NCI-H2196 treated with DMSO at 0.1 percent for 48 hours (cell line): Measurements from ENCODE around the gene DPP4.

Experiments
- DNase-seq: peaks from one replicate; lab custom pipeline; 2025; ENCODE audit not compliant: unreplicated experiment; lab: John Stamatoyannopoulos, UW

The DPP4 gene

DNA sequence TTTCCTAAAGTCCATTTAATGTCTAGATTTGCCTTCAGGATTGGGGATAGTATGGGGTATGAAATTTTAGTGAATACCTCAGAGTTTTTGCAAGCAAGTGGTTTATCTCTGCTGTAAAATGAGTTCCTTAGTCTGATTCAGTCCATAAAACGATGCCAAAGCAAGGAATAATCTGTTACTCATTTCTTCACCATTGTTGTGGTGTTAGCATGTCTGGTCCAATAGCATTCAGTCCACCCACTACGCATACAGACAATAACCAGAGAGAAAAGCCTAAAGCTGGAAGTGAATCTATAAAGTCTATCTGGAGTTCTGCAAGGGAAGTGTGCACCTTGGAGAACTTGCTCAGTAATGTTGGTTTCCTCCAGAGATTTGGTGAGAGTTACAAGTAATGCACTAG lies 12.9 kb upstream of the DPP4 start:
- DNase-seq, result no peak

DNA sequence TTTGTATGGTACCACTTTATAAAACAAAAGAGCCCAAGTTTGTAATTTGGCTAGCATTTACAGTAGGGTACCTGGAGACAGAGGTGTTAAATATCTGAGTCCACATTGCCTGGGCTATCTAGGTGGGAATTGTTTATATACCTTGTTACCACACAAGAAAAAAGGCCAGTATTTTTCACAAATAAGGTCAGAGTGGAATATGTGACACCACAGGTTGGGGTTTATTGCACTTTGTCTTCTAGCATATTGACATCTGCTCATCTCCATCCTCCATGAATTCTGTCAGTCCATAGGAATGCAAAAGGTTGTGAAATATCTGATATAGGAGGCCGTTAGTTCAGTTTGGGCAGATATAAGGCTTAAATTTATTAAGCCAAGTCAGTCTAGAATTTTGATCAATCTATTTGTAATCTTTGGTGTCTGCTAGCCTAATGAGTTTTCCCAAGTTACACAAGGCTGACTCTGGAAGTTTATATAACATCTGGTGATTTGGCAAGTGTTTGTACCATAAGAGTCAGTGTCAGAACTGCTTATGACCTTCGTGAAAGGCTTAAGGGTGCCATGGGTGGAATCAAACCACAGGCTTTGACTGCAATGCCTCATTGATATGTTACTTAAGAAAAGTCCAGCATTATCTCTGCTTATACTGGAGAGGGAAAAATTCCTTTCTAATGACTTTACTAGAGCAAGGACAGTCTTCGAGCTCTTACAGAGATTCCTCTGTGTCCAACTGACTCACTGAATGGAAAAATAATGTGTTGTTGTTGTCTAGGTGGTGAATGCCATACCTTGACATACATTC lies 11.3 kb upstream of the DPP4 start:
- no peak for DNase-seq

DNA sequence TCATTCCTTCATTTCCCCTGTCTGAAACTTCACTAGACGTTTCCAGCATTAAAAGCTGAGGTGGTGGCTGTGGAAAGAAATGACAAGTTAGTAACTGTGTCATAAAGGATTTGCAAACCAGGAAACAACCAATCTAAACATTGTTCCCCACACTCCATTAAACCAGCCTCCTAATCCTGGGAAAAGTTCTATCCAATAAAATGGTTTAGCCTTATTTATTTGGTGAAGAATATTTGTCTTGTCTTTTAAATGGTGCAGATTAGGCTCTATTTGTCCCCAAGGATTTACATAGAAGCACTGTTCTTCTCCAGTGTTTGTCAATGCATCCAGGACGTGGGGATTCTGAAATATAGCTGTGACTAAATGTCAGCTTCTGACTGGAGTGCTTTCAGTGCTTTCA lies 10.5 kb upstream of the DPP4 start:
- DNase-seq, result no peak

DNA sequence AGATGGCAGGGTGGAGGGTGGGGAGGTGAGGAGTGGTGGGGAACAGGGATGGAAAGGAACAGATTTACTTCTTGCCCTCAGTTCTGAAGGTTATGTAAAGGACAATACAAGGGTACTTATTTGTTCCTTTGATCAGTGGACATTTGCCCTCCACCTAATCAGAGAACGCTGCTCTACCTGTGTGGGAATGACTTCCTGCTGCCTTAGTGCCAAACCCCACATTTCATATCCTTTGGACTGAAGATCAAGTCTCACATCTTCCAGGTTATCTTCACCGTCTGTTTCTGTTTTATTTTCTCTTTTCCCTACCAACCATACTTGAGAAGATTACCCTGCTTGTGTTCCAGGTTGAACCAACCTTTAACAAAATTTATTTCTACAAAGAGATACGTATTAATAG lies 8.7 kb upstream of the DPP4 start:
- no peak for DNase-seq

DNA sequence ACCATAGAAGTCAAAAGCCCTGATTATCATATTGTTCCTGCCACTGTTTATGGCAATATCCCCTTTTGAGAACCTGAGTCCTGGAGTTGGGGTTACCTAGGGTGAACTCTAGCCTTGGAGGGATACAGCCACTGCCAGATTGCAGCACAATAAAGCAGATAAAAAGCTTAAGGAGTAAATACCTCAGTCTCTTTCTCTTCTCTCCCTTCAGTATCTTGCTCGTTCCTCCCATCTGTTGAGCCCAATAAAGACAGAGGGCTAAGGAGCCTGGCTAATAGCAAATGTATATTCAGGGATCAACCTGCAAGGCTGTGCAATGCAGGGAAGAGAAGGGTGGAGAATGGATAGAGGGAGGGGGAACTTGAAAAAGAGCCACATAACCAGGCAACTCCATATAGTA lies 8.0 kb upstream of the DPP4 start:
- no peak for DNase-seq

DNA sequence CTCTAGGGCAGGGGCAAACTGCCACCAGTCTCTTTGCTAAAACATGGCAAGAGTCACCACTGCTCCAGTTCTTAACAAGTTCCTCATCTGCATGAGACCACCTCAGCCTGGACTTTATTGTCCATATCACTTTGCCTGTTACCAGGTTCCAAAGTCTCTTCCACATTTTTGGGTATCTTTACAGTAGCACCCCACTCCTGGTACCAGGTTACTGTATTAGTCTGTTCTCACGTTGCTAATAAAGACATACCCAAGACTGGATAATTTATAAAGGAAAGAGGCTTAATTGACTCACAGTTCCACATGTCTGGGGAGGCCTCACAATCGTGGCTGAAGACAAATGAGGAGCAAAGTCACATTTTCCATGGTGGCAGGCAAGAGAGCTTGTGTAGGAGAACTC lies 5.5 kb upstream of the DPP4 start:
- DNase-seq, result no peak

DNA sequence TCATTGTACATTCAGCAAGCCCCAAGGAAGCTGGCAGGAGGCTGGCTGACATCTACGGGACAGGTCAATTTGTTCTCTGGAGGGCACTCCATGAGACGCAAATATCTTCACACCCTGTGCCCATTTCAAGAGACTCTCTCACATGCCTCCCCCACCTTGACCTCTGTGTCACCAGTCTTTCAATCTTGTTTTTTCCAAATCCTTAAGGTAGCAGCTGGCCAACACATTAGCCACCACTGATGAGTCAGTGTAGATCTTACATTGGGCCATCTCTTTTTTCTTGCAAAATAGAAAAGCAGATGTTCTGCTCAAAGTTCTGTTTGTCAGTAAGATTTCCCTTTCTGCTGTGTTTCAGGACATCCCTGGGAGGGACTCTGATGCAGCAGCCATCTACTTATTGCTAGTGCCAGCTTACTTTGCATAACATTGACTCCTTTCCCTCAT lies 1.7 kb upstream of the DPP4 start:
- no peak for DNase-seq

DNA sequence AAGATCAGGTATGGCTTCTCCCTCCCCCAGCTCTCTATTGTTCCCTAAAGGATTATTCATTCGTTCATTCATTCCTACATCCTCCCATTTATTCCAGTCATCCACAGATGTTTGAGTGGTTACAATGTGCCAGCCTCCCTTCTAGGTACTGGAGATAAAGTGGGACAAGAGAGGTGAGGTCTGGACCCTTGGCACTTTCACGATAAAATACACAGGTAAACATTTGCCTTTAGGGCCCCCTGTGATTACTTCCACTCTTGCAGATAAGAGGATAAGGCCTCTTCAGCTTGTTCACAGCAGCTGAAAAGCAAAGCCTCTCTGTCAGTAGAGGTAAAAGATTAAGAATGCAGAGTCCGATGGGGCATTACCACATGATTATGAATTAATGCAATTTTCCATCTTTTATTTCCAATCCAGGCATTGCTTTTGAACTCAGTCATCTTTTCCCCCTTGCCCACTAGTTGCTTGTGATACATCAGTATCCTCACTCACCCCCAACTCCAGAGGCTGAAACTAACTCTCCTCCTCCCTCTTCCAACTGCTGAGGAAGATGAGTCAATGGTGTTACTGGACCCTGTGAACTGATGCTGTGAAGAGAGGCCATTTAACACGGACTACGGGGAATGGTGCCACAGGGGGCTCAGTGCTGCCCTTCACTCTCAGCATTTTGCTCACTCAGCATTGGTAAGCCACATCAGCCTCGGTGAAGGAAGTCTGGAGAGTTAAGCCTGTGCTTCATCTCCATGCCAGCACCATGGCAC lies 1.1 kb upstream of the DPP4 start:
- DNase-seq, result no peak

DNA sequence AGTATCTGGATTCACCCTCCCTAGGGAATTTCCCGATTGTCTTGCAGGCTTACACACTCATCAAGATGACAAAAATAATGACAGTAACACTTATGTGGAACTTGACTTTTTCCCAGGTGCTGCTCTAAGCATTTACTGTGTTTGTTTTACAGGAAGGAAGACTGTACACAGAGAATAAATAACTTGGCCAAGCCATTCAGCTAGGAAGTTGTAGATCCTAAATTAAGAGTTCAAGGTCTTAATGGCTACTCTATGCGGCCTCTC lies 549 bp upstream of the DPP4 start:
- DNase-seq, result no peak

DNA sequence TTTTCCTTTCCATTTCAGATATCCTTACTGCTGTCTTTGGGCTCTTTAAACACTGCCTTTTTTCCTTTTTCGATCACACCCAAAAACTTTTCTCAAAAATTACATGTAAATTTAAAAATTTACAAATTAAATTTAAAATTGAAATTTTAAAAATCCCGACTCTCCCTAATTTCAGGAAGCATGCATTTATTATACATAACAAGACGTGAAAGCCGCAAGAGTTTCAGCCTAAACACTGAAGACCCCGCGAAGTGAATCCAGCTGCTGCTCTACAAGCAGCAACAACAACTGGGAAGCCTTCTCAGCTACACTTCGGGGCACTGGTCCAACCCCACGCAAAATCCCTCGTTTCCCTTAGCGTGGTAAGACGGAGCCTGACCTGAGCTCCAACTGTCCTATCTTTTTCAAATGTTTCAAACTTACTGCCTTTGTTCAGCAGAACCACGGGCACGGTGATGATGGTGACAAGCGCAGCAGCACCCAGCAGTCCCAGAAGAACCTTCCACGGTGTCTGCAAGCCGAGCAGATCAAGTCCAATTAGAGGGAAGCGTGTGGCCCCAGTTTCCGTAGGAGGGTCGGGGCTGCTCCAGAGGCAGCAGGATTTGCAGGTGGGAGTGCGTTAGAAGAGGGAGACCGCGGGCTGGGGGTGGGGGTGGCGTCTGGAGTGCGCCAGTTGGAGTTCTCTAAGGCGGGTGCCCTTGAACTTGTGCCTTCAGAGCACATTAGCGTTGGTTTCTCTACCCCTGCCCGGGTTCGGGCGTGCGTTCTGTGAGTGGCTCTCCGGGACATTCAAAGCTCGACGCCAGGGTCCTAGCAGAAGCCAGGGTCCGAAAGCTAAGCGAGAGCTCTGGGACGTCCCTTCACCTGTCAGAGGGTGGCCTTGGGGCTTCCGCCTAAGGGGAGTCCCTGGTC lies 783 bp downstream of the DPP4 start:
- DNase-seq, result no peak

DNA sequence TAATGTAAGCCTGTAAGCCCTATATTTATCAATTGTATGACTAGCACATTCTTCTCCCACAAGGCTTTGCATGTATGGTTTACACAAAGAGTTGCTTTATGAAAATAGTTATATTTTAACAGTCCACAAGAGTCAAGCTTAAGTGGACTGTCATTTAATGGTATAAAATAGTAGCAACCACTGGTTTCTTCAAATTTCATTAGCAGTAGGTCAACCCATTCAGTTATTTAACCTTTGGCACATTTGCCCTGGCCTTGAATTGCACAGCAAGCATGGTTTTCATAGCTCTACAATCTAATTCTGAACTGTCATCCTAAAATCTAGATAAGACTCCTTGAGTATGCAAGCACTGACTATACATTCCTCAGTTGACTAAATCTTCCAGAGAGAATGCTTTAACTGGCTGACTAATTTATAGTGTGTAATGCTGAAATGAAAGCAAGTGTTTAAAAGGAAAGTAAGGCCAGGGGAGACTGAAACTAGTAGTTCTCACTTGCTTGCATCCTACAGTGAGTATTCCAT lies 1.8 kb downstream of the DPP4 start:
- no peak for DNase-seq

DNA sequence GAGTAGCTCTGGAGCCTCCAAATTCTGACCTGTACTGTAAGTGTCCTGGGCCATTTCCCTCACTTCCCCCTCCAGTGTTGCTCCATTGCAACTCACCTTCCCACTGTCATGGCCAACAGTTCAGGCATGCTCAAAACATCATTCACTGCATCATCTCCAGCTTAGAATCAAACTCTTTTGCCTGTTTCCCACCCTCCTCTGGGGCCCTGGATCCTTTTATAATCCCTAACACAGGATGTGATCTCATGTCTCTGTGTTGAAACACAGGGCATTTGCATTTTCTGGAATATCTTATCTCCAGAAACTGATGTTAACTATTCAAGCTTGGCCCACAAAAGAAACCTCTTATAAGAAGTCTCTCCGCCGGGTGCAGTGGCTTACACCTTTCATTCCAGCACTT lies 3.0 kb downstream of the DPP4 start:
- no peak for DNase-seq

DNA sequence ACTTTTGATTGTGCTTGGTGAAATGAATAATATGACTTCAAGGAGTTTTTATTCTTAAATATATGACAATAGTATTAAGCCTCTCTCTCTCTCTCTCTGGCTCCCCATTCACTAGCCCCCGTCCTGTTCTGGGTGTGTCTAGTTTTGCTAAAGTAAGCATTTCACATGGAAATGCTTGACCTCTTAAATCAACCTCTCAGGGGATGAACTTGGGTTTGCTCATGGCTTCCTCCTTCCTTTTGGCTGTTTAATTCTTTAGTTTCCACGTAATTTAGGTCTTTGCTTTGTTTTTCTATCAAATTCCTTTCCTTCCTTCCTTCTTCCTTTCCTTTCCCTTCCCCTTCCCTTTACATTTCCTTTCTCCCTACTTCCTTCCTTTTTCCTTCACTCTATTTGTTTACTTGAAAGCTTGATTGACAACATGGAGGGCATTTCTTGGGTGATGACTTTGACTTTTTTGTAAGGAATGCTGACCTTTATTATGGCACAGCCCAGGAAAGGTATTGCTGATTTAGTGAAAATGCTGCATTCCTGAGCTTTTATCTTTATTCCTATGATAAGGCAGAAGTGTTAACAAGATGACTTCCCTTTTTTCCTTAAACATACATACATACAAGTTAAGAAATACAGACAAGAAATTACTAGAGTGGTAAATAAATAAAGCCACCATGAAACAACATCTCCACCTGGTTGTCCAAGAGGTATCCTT lies 3.6 kb downstream of the DPP4 start:
- no peak for DNase-seq

DNA sequence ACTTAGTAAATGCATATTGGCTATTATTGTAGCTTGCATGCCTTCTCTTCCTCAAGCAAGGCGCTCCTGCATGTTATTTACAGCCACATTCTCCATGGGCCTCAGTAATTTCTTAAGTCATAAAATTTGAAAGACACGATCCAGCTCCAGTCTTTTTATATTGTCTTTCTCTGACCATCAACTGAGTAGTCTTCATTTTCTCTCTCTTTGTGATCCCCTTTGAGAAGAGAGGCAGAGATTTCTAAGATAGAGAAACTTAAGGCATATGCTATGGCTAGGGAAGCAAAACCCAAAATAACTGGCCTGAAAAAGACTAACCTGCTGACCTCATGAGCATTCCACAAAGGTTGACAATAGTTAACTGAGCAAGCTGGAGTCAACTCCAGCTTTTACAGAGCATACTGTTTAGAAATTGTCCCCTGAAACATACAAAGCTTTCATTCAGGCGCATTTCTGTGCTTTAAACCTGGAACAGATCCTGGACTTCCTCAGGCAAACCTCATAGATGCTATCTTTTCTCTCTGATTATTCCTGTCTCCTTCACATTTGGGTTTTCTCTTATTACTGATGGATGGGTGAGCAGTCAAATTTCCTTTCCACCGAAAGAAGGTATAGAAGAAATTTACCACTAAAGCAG lies 4.6 kb downstream of the DPP4 start:
- DNase-seq, result no peak

DNA sequence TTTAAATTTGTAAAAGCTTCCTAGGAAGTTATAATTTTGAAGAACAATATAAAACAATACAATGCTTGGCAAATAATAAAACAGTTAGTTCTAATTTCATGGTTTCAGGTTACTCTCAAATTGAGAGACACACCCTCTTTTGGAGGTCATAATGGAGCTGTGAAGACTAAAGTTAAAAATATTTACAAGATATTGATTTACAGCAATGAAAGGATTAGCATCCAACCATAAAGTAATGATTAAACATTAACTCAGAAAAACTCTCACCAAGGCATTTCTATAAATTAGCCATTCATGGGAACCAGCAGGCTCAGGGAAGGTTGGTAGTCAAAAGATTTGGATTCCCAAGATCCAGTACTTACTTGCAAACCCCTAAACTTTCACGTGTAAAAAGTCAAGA lies 6.4 kb downstream of the DPP4 start:
- no peak for DNase-seq

DNA sequence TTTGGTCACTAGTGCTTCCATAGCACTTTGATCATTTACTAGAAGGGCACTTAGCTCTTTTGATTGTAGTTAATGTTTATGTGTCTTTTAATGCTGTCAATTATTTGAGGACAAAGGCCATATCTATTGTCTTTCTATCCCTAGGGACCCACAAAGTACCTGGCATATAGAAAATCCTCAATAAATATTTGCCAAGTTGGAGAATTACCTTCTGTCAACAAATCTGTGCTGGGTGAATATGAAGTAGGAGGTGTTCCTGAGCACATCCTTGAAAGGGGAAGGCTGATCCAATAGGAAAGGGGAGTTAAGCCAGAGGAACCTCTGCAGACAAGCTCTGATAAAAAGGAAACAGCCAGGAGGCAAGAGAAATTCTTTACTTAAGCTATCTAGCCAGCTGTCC lies 8.2 kb downstream of the DPP4 start:
- DNase-seq, result no peak

DNA sequence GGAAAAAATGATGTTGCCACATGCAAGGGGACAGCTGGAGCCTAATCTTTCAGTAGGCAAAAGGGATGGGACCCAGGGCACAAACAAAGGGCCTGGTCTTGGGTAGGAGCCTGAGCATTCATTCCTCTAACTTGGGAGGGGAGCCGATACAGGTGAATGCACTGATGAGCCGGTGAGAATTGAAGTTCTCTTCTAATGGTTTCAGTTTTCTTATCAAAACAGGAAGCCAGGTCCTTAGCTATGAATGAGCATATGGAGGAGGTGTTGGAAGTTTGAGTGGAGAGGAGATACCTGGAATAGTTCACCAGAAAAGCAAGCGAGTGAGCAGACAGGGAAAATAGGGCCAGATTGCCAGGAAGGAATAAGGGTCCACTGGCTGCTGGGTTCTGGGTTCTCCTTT lies 10.1 kb downstream of the DPP4 start:
- no peak for DNase-seq

DNA sequence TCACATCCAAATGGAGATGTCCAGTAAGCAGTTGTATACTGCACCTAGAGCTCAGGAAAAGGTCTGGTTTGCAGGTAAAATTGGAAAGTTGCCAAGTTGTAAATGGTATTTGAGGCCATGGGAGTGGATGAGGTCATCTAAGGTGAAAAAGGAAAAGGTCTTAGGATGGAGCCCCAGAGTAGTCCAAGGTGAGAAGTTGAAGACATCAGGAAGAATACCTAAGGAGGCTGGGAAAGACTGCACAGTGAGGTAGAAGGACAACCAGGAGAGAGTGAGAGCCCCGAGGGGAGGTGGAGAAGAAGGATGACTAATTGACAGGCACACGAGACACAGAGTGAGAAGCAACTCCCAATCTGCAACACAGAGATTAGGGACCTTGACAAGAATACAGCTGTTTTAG lies 10.7 kb downstream of the DPP4 start:
- no peak for DNase-seq

DNA sequence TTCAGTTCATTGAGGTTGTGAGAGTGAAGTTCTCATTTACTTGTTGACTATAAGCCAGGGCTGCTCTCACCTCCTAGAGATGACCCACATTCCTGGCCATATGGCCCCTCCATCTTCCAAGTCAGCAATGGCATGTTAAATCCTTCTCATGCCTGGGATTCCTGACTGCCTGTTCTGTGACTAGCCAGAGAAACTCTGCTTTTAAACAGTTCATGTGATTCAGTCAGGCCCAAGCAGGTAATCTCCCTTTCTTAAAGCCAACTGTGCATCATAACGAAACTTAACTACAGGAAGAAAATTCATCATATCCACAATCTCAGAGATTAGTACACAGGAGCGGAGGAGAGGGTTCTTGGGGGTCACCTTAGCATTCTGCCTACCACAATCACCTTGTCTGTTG lies 11.5 kb downstream of the DPP4 start:
- DNase-seq, result no peak

DNA sequence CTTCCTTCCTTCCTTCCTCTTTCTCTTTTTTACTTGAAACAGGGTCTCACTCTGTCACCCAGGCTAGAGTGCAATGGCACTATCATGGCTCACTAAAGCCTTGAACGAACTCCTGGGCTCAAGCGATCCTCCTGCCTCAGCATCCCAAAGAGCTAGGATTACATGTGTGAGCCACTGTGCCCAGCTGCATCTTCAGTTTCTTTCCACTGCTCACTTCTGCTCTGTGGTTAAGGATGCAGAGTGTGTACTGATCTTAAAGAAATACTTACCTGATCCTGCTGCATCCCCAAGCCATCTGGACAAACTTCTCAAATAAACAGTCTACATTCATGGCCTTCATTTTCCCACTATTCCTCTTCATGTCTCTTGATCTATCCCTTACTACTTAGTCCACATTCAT lies 13.0 kb downstream of the DPP4 start:
- DNase-seq, result no peak

DNA sequence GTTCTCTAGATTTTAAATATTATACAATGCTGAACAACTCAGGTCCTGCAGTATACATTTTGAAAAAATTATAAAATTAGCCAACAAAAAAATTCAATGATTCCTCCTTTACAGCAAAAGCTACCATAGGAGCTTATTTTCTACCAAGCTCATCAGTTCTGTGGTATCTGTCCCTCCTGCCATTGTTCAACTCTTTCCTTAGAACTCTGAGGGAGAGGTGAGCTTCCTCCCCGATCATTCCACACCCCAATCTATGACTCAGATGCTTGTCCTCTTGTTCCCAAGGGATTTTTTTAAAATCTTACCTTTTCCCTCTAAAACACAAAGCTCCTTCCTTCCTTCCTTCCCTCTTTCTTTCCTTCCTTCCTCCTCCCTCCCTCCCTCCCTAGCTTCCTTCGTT lies 13.5 kb downstream of the DPP4 start:
- DNase-seq, result no peak
